Stimulated activated CD8-positive, alpha-beta memory T cell treated with anti-CD3 and anti-CD28 coated beads, Interleukin-15, amount 100 ng/mL, for 24 hours (primary cell): ENCODE data around the gene TMEM127.
"Not testable (repeated sequence)": the region's sequence is repeated elsewhere in the genome, so short reads cannot be mapped to it uniquely, and the experiment has no call there.

Source experiments
- DNase-seq: peaks from one replicate; pipeline ENCODE4 v3.0.0-alpha.2; 2020; ENCODE audit warnings: low read depth

Gene TMEM127

DNA sequence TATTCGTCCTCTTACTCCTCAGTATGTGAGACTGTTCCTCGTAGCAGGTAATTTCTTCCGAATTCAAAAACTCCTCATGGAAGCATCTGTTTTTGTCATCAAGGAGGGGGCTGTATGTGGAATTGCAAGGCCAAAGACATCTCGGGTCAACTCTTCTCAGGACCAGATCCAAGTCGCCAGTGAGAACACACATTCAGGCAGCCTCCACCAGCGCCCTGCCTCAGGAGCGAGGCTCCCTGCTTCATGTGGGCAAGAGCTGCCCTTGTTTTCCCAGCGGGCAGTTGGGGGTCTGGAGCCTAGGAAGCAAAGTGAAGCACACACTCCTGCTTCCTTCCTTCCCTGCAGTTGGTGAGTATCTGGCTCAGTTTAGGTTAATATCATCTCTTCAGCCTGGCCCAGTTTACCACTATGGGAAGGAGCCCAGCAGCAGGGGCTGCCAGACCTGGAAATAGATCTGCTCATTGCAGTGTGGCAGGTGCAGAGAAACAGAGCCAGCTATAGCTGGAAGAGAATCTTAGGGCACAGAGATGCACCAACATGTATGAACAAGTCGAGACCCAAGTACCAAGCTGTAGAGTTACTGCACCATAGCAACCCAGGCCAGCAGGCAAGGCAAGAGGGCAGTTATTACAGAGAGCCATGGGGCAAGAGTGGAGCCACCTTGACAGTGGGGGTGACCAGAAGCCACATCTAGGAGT is 25.3 kb downstream of the TMEM127 start:
- no peak for DNase-seq

DNA sequence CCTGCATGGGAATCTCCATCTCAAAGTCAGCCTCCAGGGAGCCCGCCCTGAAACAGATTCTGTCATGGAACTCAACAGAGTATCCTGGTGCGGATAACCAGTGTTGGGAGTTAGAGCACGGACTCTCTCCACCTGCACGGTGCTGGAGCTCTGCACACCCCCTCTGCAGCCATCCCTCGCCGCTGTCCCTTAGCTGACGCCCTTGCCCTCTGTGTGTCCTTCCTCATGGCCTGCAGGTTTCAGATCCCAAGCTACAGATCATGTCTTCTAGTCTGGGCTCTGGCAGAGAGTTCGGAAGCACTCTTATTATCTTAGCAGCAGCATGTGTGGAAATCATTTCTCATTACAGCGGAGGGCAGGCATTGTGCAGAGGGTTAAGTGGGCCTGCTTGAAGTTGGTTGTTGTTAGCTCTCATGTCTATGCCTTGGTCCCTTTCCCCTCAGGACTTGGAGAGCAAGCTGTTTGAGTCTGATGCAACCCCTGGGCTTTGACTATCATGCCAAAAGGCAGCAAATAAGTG is 26.0 kb downstream of the TMEM127 start:
- no peak for DNase-seq

DNA sequence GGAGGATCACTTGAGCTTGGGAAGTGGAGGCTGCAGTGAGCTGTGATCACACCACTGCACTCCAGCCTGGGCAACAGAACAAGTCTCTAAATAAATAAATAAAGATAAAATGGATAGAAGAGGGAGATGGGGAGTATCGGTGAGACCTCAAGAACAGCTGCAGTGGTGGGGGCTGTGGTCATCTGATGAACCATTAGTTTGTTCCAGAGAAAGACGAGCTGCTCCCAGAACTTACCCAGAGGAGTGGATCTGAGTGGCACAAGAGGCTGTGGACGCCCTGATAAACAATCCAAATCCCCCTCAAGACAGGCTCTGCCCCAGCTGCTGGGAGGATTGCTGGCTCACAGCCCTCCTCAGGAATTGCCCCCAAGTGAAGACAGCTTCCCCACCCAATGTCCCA is 26.7 kb downstream of the TMEM127 start:
- no peak for DNase-seq

DNA sequence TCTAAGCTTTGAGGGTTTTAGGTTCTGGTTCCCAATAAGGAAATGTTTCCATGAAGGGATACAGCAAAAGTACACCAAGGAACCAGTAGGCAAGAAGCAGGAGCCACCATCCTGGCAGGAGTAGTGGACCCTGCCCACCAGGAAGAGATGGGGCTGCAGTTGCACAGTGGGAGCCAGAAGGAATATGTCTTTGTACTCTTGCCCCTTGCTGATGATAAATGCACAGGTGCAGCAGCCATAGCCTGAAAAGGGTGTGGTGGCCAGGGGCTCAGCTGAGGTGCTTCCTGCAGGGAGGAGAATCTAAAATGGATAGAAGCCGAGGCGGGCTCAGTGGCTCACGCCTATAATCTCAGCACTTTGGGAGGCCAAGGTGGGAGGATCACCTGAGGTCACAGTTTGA is 27.5 kb downstream of the TMEM127 start:
- no peak for DNase-seq

DNA sequence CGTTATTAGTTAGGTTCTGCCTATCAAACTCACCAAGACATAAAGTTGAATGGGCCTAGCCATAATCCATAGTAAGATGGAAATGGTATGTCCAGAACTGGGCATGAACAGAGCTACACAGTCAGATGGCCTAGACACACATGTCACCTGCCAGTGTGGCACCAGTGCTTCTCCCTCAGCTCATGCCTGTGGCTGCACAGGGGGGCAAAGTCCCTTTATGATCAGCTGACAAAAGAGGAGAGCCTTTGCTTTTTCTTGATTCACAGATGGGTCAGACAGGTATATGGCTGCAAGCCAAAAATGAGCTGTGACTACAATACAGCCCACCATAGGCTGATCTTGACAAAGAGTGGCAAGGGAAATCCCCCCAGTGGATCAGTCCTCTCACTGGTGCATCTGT is 28.9 kb downstream of the TMEM127 start:
- DNase-seq = no peak

DNA sequence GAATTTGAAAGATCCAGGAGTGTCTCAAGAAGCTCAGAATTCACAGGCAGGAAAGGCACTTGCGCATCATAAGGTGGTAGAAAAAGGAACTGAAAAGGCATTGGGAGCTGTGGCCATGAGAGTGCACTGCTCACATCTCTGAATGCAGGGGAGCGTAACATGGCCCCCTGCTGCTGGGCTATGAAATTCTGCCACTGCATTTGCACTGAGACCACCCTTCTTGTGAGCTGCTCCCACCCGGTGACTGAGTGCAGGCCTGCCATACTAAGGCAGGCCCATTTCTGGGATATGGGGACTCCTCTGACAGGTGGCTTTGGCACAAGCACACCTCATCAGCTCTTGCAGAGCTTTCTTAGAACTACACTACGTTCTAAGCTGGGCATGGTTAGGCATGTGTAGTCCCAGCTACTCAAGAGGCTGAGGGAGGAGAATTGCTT is 31.9 kb downstream of the TMEM127 start:
- no peak for DNase-seq

DNA sequence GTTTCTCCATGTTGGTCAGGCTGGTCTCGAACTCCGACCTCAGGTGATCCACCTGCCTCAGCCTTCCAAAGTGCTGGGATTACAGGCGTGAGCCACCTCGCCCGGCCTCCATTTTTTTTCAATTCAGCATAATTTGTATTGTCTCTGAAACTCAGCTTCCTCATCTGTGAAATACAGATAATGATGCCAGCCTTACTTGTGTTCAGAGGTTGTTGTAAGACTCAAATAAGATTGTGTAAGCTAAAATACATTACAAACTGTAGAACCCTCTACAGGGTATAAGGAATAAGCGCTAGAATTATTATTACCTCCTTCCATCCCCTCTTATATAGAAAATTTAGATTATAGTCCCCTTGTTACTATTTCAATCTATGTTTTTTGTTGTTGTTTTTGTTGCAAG is 32.4 kb downstream of the TMEM127 start:
- no peak for DNase-seq

DNA sequence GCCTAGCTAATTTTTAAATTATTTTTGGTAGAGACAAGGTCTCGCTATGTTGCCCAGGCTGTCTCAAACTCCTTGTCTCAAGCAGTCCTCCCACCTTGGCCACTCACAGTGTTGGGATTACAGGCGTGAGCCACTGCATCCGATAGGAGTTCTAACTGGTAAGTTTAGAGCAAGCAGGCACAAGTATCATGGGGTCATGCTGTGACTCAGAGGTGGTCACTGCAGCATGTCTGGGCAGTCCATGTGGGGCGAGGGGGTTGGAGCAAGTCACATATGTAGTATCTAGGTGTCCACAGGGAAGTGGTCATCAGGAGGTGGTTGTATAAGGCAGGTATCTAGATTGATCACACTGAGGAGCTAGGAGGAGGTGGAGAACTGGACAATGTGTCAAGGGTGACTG is 34.5 kb downstream of the TMEM127 start:
- no peak for DNase-seq

DNA sequence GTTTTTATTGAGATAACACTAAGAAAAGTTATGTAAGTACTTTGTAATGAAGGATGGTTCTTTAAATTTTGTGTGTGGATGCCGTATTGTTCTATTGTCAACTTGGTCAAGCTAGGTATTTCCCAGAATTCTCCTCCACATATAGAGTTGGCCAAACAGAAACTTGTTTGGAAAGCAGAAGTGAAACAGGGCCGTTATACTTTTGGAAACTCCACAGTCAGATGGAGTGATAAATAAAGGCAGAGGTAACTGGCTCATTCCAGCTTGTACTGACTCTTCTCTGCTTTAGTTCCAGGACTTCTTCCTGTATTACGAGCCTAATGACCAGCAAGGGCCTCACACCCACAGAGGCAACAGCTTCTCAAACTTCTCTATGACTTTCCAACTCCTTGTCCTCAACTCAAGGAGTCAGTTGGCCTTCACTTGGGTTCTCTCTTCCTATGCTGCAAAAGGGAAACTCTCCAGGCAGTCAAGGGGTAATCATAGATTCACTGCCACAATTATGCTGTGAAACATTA is 40.7 kb downstream of the TMEM127 start:
- no peak for DNase-seq

DNA sequence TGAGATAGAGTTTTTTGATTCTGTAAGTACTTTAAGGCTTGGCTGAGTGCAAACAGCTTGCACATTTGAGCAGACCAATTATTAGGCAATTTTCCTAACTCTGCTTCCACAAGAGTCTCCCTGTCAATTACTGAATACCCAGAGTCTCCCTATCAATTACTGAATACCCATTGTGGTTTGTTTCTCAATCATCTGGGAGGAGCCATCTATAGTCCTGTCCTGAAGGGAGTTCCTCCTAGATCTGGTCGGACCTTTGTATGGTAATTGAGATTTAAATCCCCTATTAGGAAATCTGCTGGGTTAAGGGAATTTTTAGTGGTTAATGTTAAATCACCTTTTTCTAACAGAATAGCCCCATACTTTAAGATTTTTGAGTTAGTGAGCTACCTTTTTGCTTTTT is 44.7 kb downstream of the TMEM127 start:
- DNase-seq = not testable (repeated sequence)

DNA sequence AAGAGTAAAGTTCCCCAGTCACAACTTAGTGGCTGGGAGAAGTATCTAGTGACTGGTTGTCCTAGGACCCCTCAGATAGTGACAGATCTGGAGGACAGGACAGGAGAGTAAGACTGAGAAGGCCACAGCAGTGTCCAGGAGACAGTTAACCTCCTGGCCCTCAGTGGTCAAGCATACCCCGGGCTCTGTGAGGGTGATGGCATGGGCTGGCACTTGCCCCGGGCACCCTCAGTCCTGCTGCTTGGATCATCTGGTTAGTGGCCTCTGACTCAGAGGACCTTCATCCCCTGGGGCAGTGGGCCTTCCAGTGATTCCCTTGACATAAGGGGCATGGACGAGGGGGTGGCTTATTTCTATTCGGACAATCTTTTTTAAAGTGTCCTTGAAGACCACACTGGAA is 45.8 kb downstream of the TMEM127 start:
- DNase-seq = not testable (repeated sequence)

DNA sequence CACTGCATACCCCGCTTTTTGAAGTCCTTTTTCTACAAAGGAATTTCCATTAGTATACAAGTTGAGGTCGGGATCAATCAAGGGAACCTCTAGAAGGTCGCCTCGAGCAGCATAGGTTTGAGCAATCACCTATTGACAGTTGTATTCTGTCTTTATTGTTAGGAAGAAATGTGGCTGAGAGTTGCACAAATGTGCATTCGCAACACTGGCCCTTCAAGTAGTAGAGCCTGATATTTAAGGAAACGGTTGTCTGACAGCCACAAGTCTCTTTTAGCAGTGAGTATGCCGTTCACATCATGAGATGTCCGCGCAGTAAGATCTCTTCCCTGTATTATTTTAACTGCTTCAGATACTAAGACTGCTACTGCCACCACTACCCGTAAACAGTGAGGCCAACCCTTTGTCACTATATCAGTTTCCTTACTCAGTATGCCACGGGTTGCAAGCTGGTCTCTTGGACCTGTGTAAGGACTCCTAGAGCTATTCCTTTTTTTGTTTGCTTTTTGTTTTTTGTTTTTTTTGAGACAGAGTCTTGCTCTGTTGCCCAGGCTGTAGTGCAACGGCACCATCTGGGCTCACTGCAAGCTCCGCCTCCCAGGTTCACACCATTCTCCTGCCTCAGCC is 47.2 kb downstream of the TMEM127 start:
- DNase-seq = no peak

DNA sequence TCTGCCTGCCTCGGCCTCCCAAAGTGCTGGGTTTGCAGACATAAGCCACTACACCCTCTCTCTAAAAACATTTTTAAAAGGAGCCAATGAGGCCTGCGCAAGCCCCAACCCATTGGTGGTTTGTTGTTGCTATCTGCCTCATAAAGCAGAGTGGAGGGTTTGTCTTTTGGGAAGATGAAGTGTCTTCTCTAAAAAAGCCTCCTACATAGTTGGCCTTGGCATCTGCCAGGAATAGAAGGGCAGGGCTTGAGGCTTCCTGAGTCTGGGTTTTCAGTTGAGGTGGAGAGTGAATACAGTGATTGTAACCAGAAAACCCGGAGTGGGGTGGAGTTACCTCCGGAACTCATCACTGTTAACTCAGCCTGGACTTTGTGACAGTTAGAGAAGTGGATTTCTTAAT is 51.2 kb downstream of the TMEM127 start:
- DNase-seq = no peak

DNA sequence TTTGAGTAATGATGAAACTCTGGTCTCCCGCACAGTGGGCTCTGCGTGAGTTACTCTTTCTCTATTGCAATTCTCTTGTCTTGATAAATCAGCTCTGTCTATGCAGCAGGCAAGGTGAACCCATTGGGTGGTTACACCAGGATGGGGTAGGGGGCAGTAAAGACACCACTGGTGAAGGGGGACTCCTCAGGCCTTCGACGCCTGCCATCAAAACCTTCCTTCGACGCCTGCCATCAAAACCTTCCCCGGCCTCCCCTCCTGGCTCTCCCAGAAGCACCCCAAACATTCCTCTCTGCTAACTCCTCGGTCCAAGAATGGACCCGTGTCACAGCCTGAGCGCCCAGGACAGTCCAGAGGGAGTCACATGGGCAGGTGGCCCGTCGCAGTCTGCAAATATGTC is 52.4 kb downstream of the TMEM127 start:
- no peak for DNase-seq

DNA sequence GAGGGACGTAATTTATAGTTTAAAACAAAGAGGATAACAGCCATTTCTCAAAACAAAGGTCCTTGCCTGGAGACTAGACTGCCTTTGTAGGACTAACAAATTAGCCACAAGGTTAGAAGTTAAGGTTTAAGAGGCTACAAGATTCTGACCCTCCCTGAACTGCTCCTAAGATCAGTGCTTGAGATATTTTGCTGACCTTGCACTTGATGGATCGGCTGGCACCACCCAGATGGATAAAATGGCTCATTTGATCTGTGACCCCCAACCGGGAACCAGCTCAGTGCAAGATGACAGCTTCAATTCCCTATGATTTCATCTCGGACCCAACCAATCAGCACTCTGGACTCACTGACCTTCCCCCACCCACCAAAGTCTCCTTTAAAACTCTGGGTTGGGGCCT is 53.5 kb downstream of the TMEM127 start:
- no peak for DNase-seq

DNA sequence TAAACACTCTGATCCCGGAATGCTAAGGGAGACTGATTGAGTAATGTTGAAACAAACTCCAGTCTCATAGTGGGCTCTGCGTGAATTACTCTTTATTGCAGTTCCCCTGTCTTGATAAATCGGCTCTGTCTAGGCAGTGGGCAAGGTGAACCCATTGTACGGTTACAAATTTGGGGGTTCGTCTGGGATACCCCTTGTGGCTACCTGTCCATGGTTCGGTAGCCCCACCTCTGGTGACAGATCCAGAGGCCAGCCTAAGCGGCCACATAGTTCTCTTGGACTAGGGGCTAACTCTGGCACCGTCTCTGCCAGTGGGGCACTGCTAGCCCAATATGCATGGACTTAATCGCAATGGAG is 56.1 kb downstream of the TMEM127 start:
- DNase-seq = no peak

DNA sequence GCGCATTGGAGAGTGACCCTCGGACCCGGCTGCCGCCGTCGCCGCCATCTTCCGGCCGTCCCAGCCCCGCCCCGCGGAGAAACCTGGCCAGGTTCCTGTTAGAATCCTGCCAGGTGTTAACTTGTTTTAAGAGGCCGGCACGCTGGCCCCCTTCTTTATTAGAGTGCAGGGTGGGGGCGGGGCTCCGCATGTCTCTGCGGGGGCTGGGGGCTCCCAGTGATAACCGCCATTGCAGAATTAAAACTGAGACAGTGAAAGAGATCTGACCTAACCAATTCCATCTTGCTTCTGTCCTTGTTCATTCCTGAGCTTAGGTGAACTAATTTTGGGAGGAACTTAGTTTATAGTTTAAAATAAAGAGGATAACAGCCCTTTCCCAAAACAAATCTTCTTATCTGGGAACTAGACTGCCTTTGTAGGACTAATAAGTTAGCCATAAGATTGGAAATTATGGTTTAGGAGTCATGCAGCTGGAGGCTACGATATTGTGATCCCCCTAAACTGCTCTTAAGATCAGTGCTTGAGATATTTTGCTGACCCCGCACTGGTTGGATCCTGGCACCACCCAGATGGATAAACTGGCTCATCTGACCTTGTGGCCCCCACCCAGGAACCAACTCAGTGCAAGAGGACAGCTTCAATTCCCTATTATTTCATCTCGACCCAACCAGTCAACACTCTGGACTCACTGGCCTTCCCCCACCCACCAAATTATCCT is 56.6 kb downstream of the TMEM127 start:
- DNase-seq = no peak

DNA sequence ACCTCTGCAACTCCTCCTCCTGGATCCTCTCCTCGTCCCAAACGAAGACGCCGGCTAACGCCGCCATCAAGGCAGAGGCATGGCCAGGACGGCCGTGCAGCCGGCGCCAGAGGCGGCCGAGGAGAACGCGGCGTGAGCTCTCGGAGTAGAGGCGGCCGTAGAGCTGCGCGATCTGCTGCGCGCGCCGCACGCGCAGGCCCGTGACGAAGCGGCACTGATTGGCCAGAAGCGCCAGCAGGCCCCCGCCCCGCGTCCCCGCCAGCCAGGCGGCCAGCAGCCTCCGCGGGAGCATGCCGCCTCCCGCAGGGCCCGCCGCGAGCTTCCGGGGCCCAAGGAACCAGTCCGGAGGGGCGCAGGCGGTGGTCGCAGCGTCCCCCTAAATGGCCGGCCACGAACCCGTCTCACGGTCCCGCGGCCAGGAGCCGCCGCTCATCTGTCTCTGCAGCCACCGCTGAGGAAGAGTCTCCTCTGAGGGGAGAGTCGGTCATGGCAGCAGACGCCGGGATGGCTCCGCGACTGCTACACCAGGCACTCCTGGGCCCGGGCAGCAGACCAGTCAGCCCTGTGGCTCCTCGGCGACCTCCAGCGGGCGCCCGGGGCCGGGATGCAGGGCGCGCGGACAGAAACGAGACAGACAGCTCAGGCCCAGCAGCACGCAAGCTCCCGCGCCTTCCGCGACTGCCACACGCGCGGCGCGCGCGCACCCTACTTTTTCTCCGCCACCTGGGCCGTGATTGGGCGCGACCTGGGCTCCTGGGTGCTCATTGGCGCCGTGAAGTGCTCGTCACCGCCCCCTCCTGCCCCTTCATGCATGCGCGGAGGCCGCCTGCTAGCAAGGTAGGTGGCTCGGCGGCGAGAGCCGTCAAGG is 57.4 kb downstream of the TMEM127 start, which contains the start of gene STARD7:
STARD7 (minus strand) TSS at position 685 of the 868 bp plus-strand sequence; CDS start at position 292, 393 bp downstream.
- peak; percentile 95 for DNase-seq

DNA sequence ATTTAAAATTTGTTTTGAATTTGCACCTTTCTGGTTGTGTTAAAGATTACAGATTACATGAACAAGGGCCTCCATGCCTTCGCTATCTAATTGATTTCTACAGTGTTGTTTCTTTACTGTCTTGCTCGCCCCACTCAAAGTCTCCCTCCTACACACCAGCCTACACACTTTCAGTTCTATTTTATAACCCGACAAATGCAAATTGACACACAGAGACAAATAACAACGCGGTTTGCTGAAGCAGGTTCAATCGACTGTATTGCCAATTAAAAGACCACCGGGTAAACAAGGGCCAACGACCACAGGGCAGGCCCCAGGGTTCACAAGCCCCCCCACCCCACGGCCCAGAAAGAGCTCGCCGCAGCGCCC is 58.0 kb downstream of the TMEM127 start:
- no peak for DNase-seq

DNA sequence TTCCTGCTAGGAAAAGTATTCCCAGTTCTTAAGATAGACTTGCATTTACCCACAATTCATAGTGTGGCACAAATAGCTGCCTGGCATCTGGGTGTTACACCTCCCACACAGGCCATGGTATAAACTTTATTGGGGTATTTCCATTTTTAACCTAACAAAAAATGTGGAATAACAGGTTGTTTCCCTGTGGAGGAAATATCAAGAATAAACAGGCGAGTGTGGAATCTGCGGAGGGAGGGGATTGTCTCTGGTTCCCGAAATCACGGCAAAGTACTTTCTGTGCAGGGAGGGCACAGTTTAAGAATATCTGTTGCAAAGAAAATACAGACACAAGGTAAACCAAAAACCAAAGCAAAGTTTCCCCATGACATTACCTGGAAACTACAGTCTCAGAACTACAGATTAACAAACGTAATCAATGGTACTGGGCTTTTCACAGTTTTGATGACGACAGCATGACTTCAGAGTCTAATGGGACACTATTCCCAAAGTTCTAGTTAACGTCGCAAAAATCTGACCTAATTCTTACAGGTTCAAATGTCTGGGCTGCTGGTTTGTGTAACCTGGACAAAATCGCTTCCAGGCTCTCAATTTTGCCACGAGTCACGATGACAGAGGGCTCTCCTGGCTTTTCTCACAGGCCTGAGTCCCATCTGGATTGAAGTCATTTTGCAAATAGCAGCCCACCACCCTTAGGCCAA is 58.6 kb downstream of the TMEM127 start:
- no peak for DNase-seq

DNA sequence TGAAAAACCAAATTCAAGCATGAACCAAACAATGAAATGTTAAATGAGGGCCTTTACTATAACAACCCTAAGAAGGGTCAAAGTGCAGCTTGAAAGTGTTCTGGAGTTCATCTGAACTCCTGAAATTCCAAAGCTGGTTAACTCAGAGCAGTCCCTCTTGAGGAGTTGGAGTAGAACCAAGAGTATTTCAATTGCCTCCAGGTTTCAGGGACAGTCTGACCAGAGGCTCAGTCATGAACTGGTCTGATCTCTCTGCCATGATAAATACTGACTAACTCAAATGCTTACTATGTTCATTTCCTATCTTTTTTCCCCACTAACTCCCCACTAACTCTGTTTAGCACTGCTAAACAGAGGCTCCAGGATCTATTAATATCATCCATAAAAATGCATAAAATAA is 59.9 kb downstream of the TMEM127 start:
- DNase-seq = no peak
